NCI-H524 treated with DMSO at 0.1 percent for 48 hours (cell line): ENCODE measurements around the gene DSCAML1.

Source experiments
- DNase-seq: peaks from one replicate; lab custom pipeline; 2025; lab: John Stamatoyannopoulos, UW

Gene DSCAML1

GRCh38 chr11:117759305-117759704 lies 37.7 kb downstream of the DSCAML1 start:
- DNase-seq = no peak

- no peak for DNase-seq
Observed at GRCh38 chr11:117754030-117754429, 43.0 kb downstream of the DSCAML1 start.

GRCh38 chr11:117752721-117753237 lies 44.2 kb downstream of the DSCAML1 start:
- DNase-seq = no peak

GRCh38 chr11:117752071-117752470 lies 44.9 kb downstream of the DSCAML1 start:
- DNase-seq = no peak

GRCh38 chr11:117750916-117751662 lies 45.9 kb downstream of the DSCAML1 start:
- DNase-seq = no peak

GRCh38 chr11:117750357-117750756 lies 46.7 kb downstream of the DSCAML1 start:
- no peak for DNase-seq

- DNase-seq = no peak
Observed at GRCh38 chr11:117749541-117749910, 47.5 kb downstream of the DSCAML1 start.

- no peak for DNase-seq
Observed at GRCh38 chr11:117748771-117749540, 48.1 kb downstream of the DSCAML1 start.

- DNase-seq = no peak
Observed at GRCh38 chr11:117747892-117748291, 49.1 kb downstream of the DSCAML1 start.

- DNase-seq = no peak
Observed at GRCh38 chr11:117745346-117745745, 51.7 kb downstream of the DSCAML1 start.

- DNase-seq = no peak
Observed at GRCh38 chr11:117744471-117745150, 52.4 kb downstream of the DSCAML1 start.

- no peak for DNase-seq
Observed at GRCh38 chr11:117743121-117743815, 53.7 kb downstream of the DSCAML1 start.

GRCh38 chr11:117738246-117738957 lies 58.6 kb downstream of the DSCAML1 start:
- no peak for DNase-seq

- no peak for DNase-seq
Observed at GRCh38 chr11:117735350-117735977, 61.6 kb downstream of the DSCAML1 start.

GRCh38 chr11:117734601-117735024 lies 62.4 kb downstream of the DSCAML1 start:
- DNase-seq = no peak

GRCh38 chr11:117733316-117733715 lies 63.7 kb downstream of the DSCAML1 start:
- no peak for DNase-seq

- no peak for DNase-seq
Observed at GRCh38 chr11:117731722-117732290, 65.2 kb downstream of the DSCAML1 start.

GRCh38 chr11:117730208-117730800 lies 66.7 kb downstream of the DSCAML1 start:
- DNase-seq = no peak

GRCh38 chr11:117725048-117725734 lies 71.8 kb downstream of the DSCAML1 start:
- no peak for DNase-seq
